Muscle of leg (tissue), 11 donors: ENCODE measurements around the gene ZCCHC13. TPM values are rescaled to one million over a fixed set of nuclear protein-coding genes. Genes with fewer than 3 reads are reported as not detected.
"Not testable (repeated sequence)": the region's sequence is repeated elsewhere in the genome, so short reads cannot be mapped to it uniquely, and the experiment has no call there.

Experiments used
- DNase-seq: peaks from one replicate; pipeline ENCODE4 v3.0.0; 2013
- H3K27ac ChIP-seq: one replicate; pipeline ENCODE4 v1.5.1; 2013; ENCODE audit warnings: mild to moderate bottlenecking, low read length, control low read depth
- H3K27me3 ChIP-seq: one replicate; pipeline ENCODE4 v1.6.1; 2013; ENCODE audit warnings: low read length; ENCODE audit not compliant: control insufficient read depth, insufficient read depth
- H3K36me3 ChIP-seq: one replicate; pipeline ENCODE4 v1.6.1; 2013; ENCODE audit warnings: low read length; ENCODE audit not compliant: control insufficient read depth, insufficient read depth
- H3K4me1 ChIP-seq: one replicate; pipeline ENCODE4 v1.6.1; 2013; ENCODE audit warnings: low read length; ENCODE audit not compliant: control insufficient read depth, insufficient read depth
- H3K4me3 ChIP-seq: one replicate; pipeline ENCODE4 v1.5.1; 2013; ENCODE audit warnings: low read length, control low read depth
- H3K9me3 ChIP-seq: replicated peaks from 2 replicates; pipeline ENCODE4 v1.6.1; 2013; ENCODE audit warnings: low read depth, low read length; ENCODE audit not compliant: control insufficient read depth
- WGBS: methylation state at CpG from one replicate; pipeline ENCODE4 v1.1.5; 2013; ENCODE audit warnings: missing lambda C conversion rate; ENCODE audit not compliant: insufficient coverage; 5-methylcytosine and 5-hydroxymethylcytosine counted together
- polyA plus RNA-seq, 8 donors: library from polyadenylated mRNA; unstranded; fragments of 120-200 nt; gene quantifications; one replicate each; pipeline versions ENCODE4 v1.2.1 to v1.2.3, GENCODE V29; 2013; ENCODE audit warnings: inconsistent platforms in 1 of 8, low replicate concordance in 1 of 8; ENCODE audit not compliant: insufficient read length in 8 of 8, insufficient read depth in 1 of 8
- total RNA-seq: library from RNA; stranded (reverse); fragments of 120-200 nt; gene quantifications from one replicate; pipeline ENCODE4 v1.2.4, GENCODE V29; 2013

ZCCHC13 gene
- total and polyA plus RNA-seq, 9 donors, result not detected

GRCh38 chrX:74319321-74319720, 15.3 kb downstream of the ZCCHC13 start:
- H3K4me1 ChIP-seq, H3K4me3 ChIP-seq, H3K9me3 ChIP-seq, H3K27ac ChIP-seq, H3K36me3 ChIP-seq: not testable (repeated sequence)
- 92% methylated on average over 2 of the region's 2 CpGs for WGBS
- peak; percentile 7 for DNase-seq
- H3K27me3 ChIP-seq, result peaks cover 28% of the 10 kb centered on the region

GRCh38 chrX:74321191-74321590, 17.2 kb downstream of the ZCCHC13 start:
- WGBS, result 88% methylated on average over 15 of the region's 27 CpGs
- no peaks in the 10 kb centered on the region for H3K36me3 ChIP-seq
- no peaks in the 10 kb centered on the region for H3K4me1 ChIP-seq
- DNase-seq, result no peak
- no peak overlapping the region for H3K4me3 ChIP-seq
- peaks cover 34% of the 10 kb centered on the region for H3K27me3 ChIP-seq
- H3K27ac ChIP-seq, result no peak overlapping the region
- H3K9me3 ChIP-seq, result no peaks in the 10 kb centered on the region

- Histone ChIP-seq H3K4me3 (no peak overlapping the region), H3K27me3 (peaks cover 41% of the 10 kb centered on the region), H3K4me1 (no peaks in the 10 kb centered on the region), H3K36me3 (no peaks in the 10 kb centered on the region), H3K27ac (no peak overlapping the region), H3K9me3 (no peaks in the 10 kb centered on the region)
- 63% methylated on average over 2 of the region's 5 CpGs for WGBS
- no peak for DNase-seq
Measured at GRCh38 chrX:74324131-74324530, 20.2 kb downstream of the ZCCHC13 start.

- Histone ChIP-seq H3K36me3 (no peaks in the 10 kb centered on the region), H3K4me3 (no peak overlapping the region), H3K27ac (no peak overlapping the region), H3K9me3 (no peaks in the 10 kb centered on the region), H3K27me3 (peaks cover 39% of the 10 kb centered on the region), H3K4me1 (no peaks in the 10 kb centered on the region)
- DNase-seq, result no peak
- no CpG with 5 or more reads among the region's 9 CpGs for WGBS
Measured at GRCh38 chrX:74325130-74326059, 21.4 kb downstream of the ZCCHC13 start.

- H3K9me3 ChIP-seq, result peaks cover 7% of the 10 kb centered on the region
- no peaks in the 10 kb centered on the region for H3K4me1 ChIP-seq
- DNase-seq, result no peak
- no peak overlapping the region for H3K4me3 ChIP-seq
- H3K27me3 ChIP-seq, result peaks cover 5% of the 10 kb centered on the region
- H3K36me3 ChIP-seq, result no peaks in the 10 kb centered on the region
- H3K27ac ChIP-seq, result no peak overlapping the region
Measured at GRCh38 chrX:74338852-74339251, 34.9 kb downstream of the ZCCHC13 start.

GRCh38 chrX:74340051-74340450, 36.1 kb downstream of the ZCCHC13 start:
- Histone ChIP-seq H3K4me3 (no peak overlapping the region), H3K9me3 (peaks cover 7% of the 10 kb centered on the region), H3K27ac (no peak overlapping the region), H3K27me3 (peaks cover 7% of the 10 kb centered on the region), H3K36me3 (no peaks in the 10 kb centered on the region), H3K4me1 (no peaks in the 10 kb centered on the region)
- no peak for DNase-seq

- not testable (repeated sequence) for H3K4me3 ChIP-seq, DNase-seq, H3K27ac ChIP-seq, H3K36me3 ChIP-seq, H3K9me3 ChIP-seq, H3K4me1 ChIP-seq, H3K27me3 ChIP-seq
- WGBS, result 59% methylated on average over 4 of the region's 5 CpGs
Measured at GRCh38 chrX:74342211-74342610, 38.2 kb downstream of the ZCCHC13 start.

GRCh38 chrX:74343343-74344279, 39.6 kb downstream of the ZCCHC13 start:
- Histone ChIP-seq H3K27me3 (peaks cover 7% of the 10 kb centered on the region), H3K4me1 (no peaks in the 10 kb centered on the region), H3K4me3 (no peak overlapping the region), H3K9me3 (peaks cover 3% of the 10 kb centered on the region), H3K36me3 (no peaks in the 10 kb centered on the region), H3K27ac (no peak overlapping the region)
- DNase-seq, result peak; percentile 66
- WGBS, result no CpG with 5 or more reads among the region's 3 CpGs

- WGBS, result no CpG with 5 or more reads among the region's 4 CpGs
- H3K9me3 ChIP-seq, result no peaks in the 10 kb centered on the region
- H3K4me3 ChIP-seq, result no peak overlapping the region
- H3K27me3 ChIP-seq, result peaks cover 7% of the 10 kb centered on the region
- no peaks in the 10 kb centered on the region for H3K4me1 ChIP-seq
- H3K27ac ChIP-seq, result no peak overlapping the region
- no peak for DNase-seq
- H3K36me3 ChIP-seq, result no peaks in the 10 kb centered on the region
Measured at GRCh38 chrX:74344280-74344622, 40.3 kb downstream of the ZCCHC13 start.

- Histone ChIP-seq H3K27me3 (peaks cover 10% of the 10 kb centered on the region), H3K4me3 (no peak overlapping the region), H3K4me1 (no peaks in the 10 kb centered on the region), H3K27ac (no peak overlapping the region), H3K9me3 (no peaks in the 10 kb centered on the region), H3K36me3 (no peaks in the 10 kb centered on the region)
- no CpG with 5 or more reads among the region's 2 CpGs for WGBS
- DNase-seq, result peak; percentile 3
Measured at GRCh38 chrX:74346088-74346487, 42.1 kb downstream of the ZCCHC13 start.
